Immature natural killer cell (primary cell): ENCODE measurements around the gene CFAP43. TPM values are rescaled to one million over a fixed set of nuclear protein-coding genes. Genes with fewer than 3 reads are reported as not detected.

Experiments
- DNase-seq, 3 donors: peaks; one replicate each; pipeline ENCODE4 v3.0.0; 2022; ENCODE audit warnings: mixed read lengths in 1 of 3
- H3K27ac Mint-ChIP-seq, 6 donors: one replicate each; pipeline ENCODE4 v1.8.0; 2020; ENCODE audit warnings: mixed read lengths in 6 of 6, mild to moderate bottlenecking in 5 of 6, inconsistent platforms in 4 of 6, moderate library complexity in 3 of 6
- H3K27me3 Mint-ChIP-seq, 3 donors: one replicate each; pipeline ENCODE4 v1.8.0; 2020 to 2021; ENCODE audit warnings: low read depth in 3 of 3, mild to moderate bottlenecking in 3 of 3, mixed read lengths in 3 of 3, moderate library complexity in 3 of 3, inconsistent platforms in 1 of 3
- H3K36me3 Mint-ChIP-seq, 3 donors: one replicate each; pipeline ENCODE4 v1.8.0; 2020; ENCODE audit warnings: mixed read lengths in 3 of 3, inconsistent platforms in 2 of 3, mild to moderate bottlenecking in 2 of 3
- H3K4me1 Mint-ChIP-seq, 2 donors: one replicate each; pipeline ENCODE4 v1.8.0; 2020; ENCODE audit warnings: inconsistent platforms in 2 of 2, mild to moderate bottlenecking in 2 of 2, mixed read lengths in 2 of 2, moderate library complexity in 1 of 2
- H3K4me3 Mint-ChIP-seq, 5 donors: one replicate each; pipeline ENCODE4 v1.8.0; 2020; ENCODE audit warnings: mild to moderate bottlenecking in 5 of 5, mixed read lengths in 5 of 5, inconsistent platforms in 3 of 5, moderate library complexity in 3 of 5
- H3K9me3 Mint-ChIP-seq, 6 donors: one replicate each; pipeline ENCODE4 v1.8.0; 2020; ENCODE audit warnings: mild to moderate bottlenecking in 6 of 6, mixed read lengths in 6 of 6, inconsistent platforms in 4 of 6, moderate library complexity in 3 of 6
- polyA plus RNA-seq, 3 donors: library from polyadenylated mRNA; unstranded; fragments of 300-500 nt; fragmentation: Illumina TruSeq; gene quantifications; one replicate each; pipeline ENCODE4 v1.2.3, GENCODE V29; 2021

The CFAP43 gene
- polyA plus RNA-seq, 3 donors from 2014 or later, result 0.19 TPM; not detected in 2

DNA sequence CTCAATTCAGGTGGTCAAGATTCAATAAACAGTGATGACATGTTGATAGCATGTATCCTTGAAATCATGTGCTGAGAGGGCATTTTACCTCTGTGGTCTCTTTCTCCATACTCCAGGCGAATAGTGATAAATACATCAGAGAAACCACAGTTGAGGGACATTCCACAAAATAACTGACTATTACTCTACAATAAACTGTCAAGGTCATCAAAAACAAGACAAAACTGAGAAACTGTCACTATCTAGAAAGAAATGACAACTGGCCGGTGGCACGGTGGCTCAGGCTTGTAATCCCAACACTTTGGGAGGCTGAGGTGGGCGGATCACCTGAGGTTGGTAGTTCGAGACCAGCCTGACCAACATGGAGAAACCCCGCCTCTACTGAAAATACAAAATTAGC lies 94.0 kb downstream of the CFAP43 start:
- Mint-ChIP-seq H3K4me1 (no peaks in the 10 kb centered on the region), H3K9me3 (no peaks in the 10 kb centered on the region), H3K27me3 (peaks cover 0 to 12% (median 2%) of the 10 kb centered on the region in 3 donors), H3K36me3 (no peaks in the 10 kb centered on the region), H3K27ac (no peak overlapping the region), H3K4me3 (no peak overlapping the region)
- no peak for DNase-seq

DNA sequence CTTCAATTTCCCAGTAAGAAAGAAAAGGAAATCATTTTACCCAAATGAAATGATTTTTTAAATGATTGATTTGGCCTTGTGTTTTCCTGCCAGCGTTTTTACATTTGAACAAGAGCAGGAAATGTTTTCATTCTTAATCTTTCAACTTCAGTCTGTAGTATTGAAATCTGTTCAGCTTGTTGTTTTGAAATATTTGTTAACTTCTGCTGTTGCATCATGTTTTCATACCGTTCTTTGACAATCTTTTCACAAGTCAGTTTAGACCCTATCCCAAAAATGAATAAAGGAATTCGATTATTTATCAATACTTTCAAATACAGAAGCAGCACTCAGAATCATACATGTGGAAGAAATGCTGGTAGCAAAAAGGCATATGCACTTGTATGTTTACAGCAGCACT lies 102.1 kb downstream of the CFAP43 start:
- DNase-seq, result no peak
- H3K4me3 Mint-ChIP-seq, result no peak overlapping the region
- peaks cover 0 to 12% (median 0%) of the 10 kb centered on the region in 3 donors for H3K27me3 Mint-ChIP-seq
- H3K4me1 Mint-ChIP-seq, result no peaks in the 10 kb centered on the region
- no peaks in the 10 kb centered on the region for H3K9me3 Mint-ChIP-seq
- H3K27ac Mint-ChIP-seq, result no peak overlapping the region
- H3K36me3 Mint-ChIP-seq, result peaks cover 3 to 8% (median 4%) of the 10 kb centered on the region in 3 donors

GRCh38 chr10:104128214-104128613 lies 104.0 kb downstream of the CFAP43 start:
- no peak overlapping the region for H3K27ac Mint-ChIP-seq
- H3K36me3 Mint-ChIP-seq, result peaks cover 3 to 10% (median 4%) of the 10 kb centered on the region in 3 donors
- no peak overlapping the region for H3K4me3 Mint-ChIP-seq
- peaks cover 0 to 3% (median 1%) of the 10 kb centered on the region in 3 donors for H3K27me3 Mint-ChIP-seq
- peaks cover 0 to 2% of the 10 kb centered on the region in 2 donors for H3K4me1 Mint-ChIP-seq
- DNase-seq, result no peak
- H3K9me3 Mint-ChIP-seq, result no peaks in the 10 kb centered on the region

GRCh38 chr10:104127411-104127810 lies 104.8 kb downstream of the CFAP43 start:
- Mint-ChIP-seq H3K27ac (peak overlapping the region in 1 of 6 donors; percentile 39), H3K36me3 (peaks cover 3 to 10% (median 4%) of the 10 kb centered on the region in 3 donors), H3K4me3 (no peak overlapping the region), H3K4me1 (peaks cover 3 to 10% of the 10 kb centered on the region in 2 donors), H3K27me3 (peaks cover 0 to 2% (median 0%) of the 10 kb centered on the region in 3 donors), H3K9me3 (no peaks in the 10 kb centered on the region)
- DNase-seq, result peak in 1 of 3 donors; percentile 5

GRCh38 chr10:104123397-104123796 lies 108.8 kb downstream of the CFAP43 start:
- Mint-ChIP-seq H3K4me3 (peak overlapping the region; percentile 94 to 99 (median 96)), H3K36me3 (peaks cover 3 to 10% (median 4%) of the 10 kb centered on the region in 3 donors), H3K27ac (peak overlapping the region in 5 of 6 donors; percentile 57 to 99 (median 98)), H3K27me3 (peaks cover 16 to 21% (median 18%) of the 10 kb centered on the region in 3 donors), H3K4me1 (peaks cover 15 to 29% of the 10 kb centered on the region in 2 donors), H3K9me3 (no peaks in the 10 kb centered on the region)
- no peak for DNase-seq

GRCh38 chr10:104122225-104123107 lies 109.7 kb downstream of the CFAP43 start:
- peaks cover 15 to 29% of the 10 kb centered on the region in 2 donors for H3K4me1 Mint-ChIP-seq
- no peaks in the 10 kb centered on the region for H3K9me3 Mint-ChIP-seq
- H3K27ac Mint-ChIP-seq, result peak overlapping the region; percentile 98 to 99 (median 98)
- DNase-seq, result no peak
- H3K36me3 Mint-ChIP-seq, result peaks cover 3 to 10% (median 4%) of the 10 kb centered on the region in 3 donors
- peaks cover 16 to 23% (median 21%) of the 10 kb centered on the region in 3 donors for H3K27me3 Mint-ChIP-seq
- H3K4me3 Mint-ChIP-seq, result peak overlapping the region; percentile 94 to 99 (median 96)

DNA sequence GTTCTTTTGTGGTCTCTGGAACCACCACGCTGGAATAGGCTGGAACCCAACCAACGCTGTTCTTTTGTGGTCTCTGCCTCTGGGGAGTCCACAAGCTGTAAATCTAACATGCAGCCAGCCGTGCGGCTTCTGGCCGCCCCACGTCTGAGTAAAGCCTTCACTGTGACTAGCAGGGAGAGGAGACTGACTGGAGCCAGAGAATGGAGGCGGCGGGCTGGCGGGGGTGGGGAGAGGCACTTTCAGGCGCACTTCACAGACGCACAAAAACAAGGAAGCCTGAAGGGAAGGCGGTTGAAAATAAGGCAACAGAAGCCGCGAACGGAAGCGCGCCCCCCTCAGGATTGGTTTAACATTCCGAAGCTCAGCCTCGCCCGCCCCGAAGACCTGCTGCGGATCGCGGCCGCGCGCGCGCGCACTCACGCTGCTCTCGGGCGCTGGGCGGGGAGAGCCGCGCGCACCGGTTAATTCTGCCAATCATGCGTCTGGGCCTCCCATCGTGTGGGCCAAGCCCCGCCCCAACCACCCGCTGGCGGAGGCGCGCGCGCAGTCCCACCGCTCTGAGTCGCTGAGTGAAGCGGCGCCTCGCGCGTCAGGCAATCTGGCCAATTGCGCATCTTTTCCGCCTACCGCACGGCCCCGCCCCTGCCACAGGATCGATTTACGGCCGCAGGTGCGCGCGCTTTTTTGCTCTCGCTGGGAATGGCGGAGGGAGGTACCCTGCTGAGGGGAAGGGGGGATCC lies 110.5 kb downstream of the CFAP43 start, which contains the start of gene SFR1:
Gene SFR1 (plus strand): TSS at position 687 of the 740 bp plus-strand sequence. CDS start 13 bp downstream, at position 700.
- Mint-ChIP-seq H3K4me3 (peak within 1 kb of the TSS; percentile 94 to 99 (median 96)), H3K27me3 (peaks cover 16 to 23% (median 21%) of the 10 kb centered on the region in 3 donors), H3K36me3 (peaks cover 3 to 10% (median 4%) of the 10 kb centered on the region in 3 donors), H3K27ac (peak within 1 kb of the TSS; percentile 98 to 99 (median 98)), H3K4me1 (peaks cover 15 to 29% of the 10 kb centered on the region in 2 donors), H3K9me3 (no peaks in the 10 kb centered on the region)
- DNase-seq, result peak; percentile 99

DNA sequence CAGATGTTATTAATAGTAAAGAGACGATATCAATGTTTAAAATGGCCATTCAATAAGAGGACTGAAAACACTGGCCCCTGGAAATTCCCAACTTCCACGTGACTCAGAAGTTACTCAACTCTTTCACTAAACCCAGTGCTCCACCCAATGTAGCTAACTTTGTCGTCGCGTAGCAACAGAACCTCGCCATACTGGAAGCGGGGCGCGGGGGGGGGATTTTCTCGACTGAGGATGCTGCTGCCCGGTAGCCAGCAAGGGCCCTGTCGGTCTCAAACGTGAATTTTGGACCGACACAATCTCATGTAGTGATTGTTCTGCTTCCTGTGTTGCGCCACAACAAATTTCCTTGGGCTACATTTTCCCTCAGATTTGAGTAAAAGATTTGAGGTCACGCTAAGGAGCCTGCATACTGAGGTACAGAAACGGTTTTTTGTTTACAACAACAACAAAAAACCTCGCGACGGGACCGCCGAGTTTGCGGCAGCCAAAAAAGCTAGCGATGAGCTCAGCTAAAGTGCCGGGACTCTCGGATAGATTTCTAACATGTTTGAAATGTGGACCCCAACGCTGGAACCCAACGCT lies 111.2 kb downstream of the CFAP43 start:
- DNase-seq, result peak; percentile 85 to 86 (median 86)
- Mint-ChIP-seq H3K36me3 (peaks cover 3 to 6% (median 4%) of the 10 kb centered on the region in 3 donors), H3K4me1 (peaks cover 15 to 29% of the 10 kb centered on the region in 2 donors), H3K27me3 (peaks cover 16 to 23% (median 21%) of the 10 kb centered on the region in 3 donors), H3K27ac (peak overlapping the region; percentile 98 to 99 (median 98)), H3K9me3 (no peaks in the 10 kb centered on the region), H3K4me3 (peak overlapping the region; percentile 94 to 99 (median 96))

GRCh38 chr10:104120512-104120902 lies 111.7 kb downstream of the CFAP43 start:
- no peak for DNase-seq
- H3K9me3 Mint-ChIP-seq, result no peaks in the 10 kb centered on the region
- H3K27me3 Mint-ChIP-seq, result peaks cover 16 to 23% (median 21%) of the 10 kb centered on the region in 3 donors
- H3K27ac Mint-ChIP-seq, result peak overlapping the region; percentile 98 to 99 (median 98)
- H3K4me3 Mint-ChIP-seq, result peak overlapping the region; percentile 94 to 99 (median 96)
- H3K4me1 Mint-ChIP-seq, result peaks cover 15 to 29% of the 10 kb centered on the region in 2 donors
- peaks cover 3 to 6% (median 3%) of the 10 kb centered on the region in 3 donors for H3K36me3 Mint-ChIP-seq

DNA sequence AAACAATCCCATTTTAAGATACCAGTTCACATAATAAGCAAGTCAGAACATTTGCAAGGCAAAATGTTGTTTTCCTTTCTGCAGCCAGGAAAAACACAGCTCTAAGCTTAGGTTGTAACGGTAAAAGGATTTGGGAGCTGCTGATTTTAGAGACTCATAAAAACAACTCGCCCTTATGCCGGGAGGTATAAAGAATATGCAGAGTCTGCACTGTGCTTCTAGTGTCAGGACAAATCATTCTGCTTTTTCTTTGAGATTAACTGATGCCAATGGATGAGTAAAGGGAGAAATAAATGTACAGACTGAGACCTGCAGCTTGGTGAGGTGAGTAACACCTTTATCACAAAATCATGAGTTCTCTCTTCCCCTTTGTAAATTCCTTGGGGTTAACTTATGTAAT lies 112.2 kb downstream of the CFAP43 start:
- Mint-ChIP-seq H3K27ac (peak overlapping the region; percentile 98 to 99 (median 98)), H3K36me3 (peaks cover 0 to 1% (median 0%) of the 10 kb centered on the region in 3 donors), H3K4me1 (peaks cover 15 to 29% of the 10 kb centered on the region in 2 donors), H3K27me3 (peaks cover 16 to 23% (median 21%) of the 10 kb centered on the region in 3 donors), H3K4me3 (peak overlapping the region in 2 of 5 donors; percentile 94 to 96), H3K9me3 (no peaks in the 10 kb centered on the region)
- no peak for DNase-seq

DNA sequence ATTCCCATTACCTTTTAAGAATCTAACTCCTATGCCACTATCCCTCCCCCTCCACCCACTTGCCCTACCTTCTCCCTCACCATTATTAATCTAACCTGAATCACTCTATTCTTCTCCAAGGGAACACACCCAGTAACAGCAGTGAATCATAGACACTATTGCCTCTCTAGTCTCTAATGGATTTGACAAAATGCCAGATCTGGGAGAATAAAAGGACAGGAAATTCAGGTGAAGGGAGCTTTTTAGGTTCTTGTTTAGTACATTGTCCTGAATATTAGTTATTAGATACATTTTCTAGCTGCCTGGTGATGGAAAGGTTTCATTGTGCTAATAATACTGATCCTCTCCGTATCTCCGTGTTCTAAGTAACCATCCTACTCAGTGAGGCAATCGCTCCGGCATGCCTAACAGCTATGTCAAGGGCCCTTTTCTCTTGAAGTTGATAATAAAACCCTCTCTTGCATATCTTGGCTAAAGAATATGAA lies 114.3 kb downstream of the CFAP43 start:
- Mint-ChIP-seq H3K4me1 (peaks cover 15 to 23% of the 10 kb centered on the region in 2 donors), H3K27ac (no peak overlapping the region), H3K36me3 (no peaks in the 10 kb centered on the region), H3K27me3 (peaks cover 16 to 23% (median 19%) of the 10 kb centered on the region in 3 donors), H3K9me3 (no peaks in the 10 kb centered on the region), H3K4me3 (no peak overlapping the region)
- DNase-seq, result no peak

GRCh38 chr10:104113376-104113956 lies 118.7 kb downstream of the CFAP43 start:
- Mint-ChIP-seq H3K27me3 (peaks cover 2 to 7% (median 7%) of the 10 kb centered on the region in 3 donors), H3K4me1 (no peaks in the 10 kb centered on the region), H3K9me3 (no peaks in the 10 kb centered on the region), H3K4me3 (no peak overlapping the region), H3K36me3 (no peaks in the 10 kb centered on the region), H3K27ac (no peak overlapping the region)
- no peak for DNase-seq
